GM19467 (cell line): Measurements from ENCODE around the gene HLA-DPB1.

ENCODE experiments used
- ATAC-seq: cut with Tn5 transposase; IDR thresholded peaks from one replicate; pipeline ENCODE4 v1.9.1; 2021; ENCODE audit warnings: mild to moderate bottlenecking, moderate library complexity; ENCODE audit not compliant: unreplicated experiment

HLA-DPB1 gene

GRCh38 chr6:33070909-33071308, 4.9 kb upstream of the HLA-DPB1 start:
- ATAC-seq = no peak

- no peak for ATAC-seq
These were observed 4.2 kb upstream of the HLA-DPB1 start for GRCh38 chr6:33071569-33071968.

GRCh38 chr6:33072508-33073100, 3.2 kb upstream of the HLA-DPB1 start:
- ATAC-seq = no peak

GRCh38 chr6:33073431-33073871, 2.3 kb upstream of the HLA-DPB1 start, which contains the start of gene HLA-DPA1:
HLA-DPA1 (minus strand) TSS chr6:33073649.
- ATAC-seq = peak; percentile 74

- ATAC-seq = peak; percentile 7
These were observed 602 bp upstream of the HLA-DPB1 start for GRCh38 chr6:33075208-33075567.

GRCh38 chr6:33076406-33076934, 680 bp downstream of the HLA-DPB1 start:
- no peak for ATAC-seq

GRCh38 chr6:33077908-33078307, 2.1 kb downstream of the HLA-DPB1 start:
- no peak for ATAC-seq

GRCh38 chr6:33078442-33078841, 2.7 kb downstream of the HLA-DPB1 start:
- no peak for ATAC-seq

GRCh38 chr6:33078919-33079521, 3.2 kb downstream of the HLA-DPB1 start:
- ATAC-seq = no peak

GRCh38 chr6:33079580-33079979, 3.8 kb downstream of the HLA-DPB1 start:
- no peak for ATAC-seq

- no peak for ATAC-seq
These were observed 4.6 kb downstream of the HLA-DPB1 start for GRCh38 chr6:33080127-33081089.

GRCh38 chr6:33081098-33081824, 5.5 kb downstream of the HLA-DPB1 start:
- ATAC-seq = no peak

- no peak for ATAC-seq
These were observed 6.9 kb downstream of the HLA-DPB1 start for GRCh38 chr6:33082702-33083101.

- ATAC-seq = no peak
These were observed 9.8 kb downstream of the HLA-DPB1 start for GRCh38 chr6:33085627-33086026.

GRCh38 chr6:33088258-33088930, 12.6 kb downstream of the HLA-DPB1 start:
- ATAC-seq = no peak

GRCh38 chr6:33088931-33089620, 13.3 kb downstream of the HLA-DPB1 start:
- no peak for ATAC-seq

GRCh38 chr6:33091957-33092356, 16.2 kb downstream of the HLA-DPB1 start:
- ATAC-seq = no peak

GRCh38 chr6:33092385-33092784, 16.6 kb downstream of the HLA-DPB1 start:
- ATAC-seq = no peak

- ATAC-seq = no peak
These were observed 18.1 kb downstream of the HLA-DPB1 start for GRCh38 chr6:33093855-33094254.

- ATAC-seq = no peak
These were observed 19.9 kb downstream of the HLA-DPB1 start for GRCh38 chr6:33095681-33096080.
